GM20000 (cell line): ENCODE results near the gene ENDOV.
"Not testable (repeated sequence)": the region's sequence is repeated elsewhere in the genome, so short reads cannot be mapped to it uniquely, and the experiment has no call there.

Experiments
- DNase-seq: peaks from one replicate; pipeline ENCODE4 v3.0.0; 2012; ENCODE audit warnings: low spot score
- TF ChIP-seq, protein P1 (sequence below): IDR thresholded peaks from 2 replicates; pipeline ENCODE4 v1.5.1; 2012; ENCODE audit warnings: mild to moderate bottlenecking, control low read depth; ENCODE audit errors: extremely low read depth, missing control alignments

The ENDOV gene

GRCh38 chr17:80409626-80410025 lies 5.3 kb upstream of the ENDOV start:
- TF ChIP-seq, protein P1, sequence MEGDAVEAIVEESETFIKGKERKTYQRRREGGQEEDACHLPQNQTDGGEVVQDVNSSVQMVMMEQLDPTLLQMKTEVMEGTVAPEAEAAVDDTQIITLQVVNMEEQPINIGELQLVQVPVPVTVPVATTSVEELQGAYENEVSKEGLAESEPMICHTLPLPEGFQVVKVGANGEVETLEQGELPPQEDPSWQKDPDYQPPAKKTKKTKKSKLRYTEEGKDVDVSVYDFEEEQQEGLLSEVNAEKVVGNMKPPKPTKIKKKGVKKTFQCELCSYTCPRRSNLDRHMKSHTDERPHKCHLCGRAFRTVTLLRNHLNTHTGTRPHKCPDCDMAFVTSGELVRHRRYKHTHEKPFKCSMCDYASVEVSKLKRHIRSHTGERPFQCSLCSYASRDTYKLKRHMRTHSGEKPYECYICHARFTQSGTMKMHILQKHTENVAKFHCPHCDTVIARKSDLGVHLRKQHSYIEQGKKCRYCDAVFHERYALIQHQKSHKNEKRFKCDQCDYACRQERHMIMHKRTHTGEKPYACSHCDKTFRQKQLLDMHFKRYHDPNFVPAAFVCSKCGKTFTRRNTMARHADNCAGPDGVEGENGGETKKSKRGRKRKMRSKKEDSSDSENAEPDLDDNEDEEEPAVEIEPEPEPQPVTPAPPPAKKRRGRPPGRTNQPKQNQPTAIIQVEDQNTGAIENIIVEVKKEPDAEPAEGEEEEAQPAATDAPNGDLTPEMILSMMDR: no peak
- DNase-seq: no peak

DNA sequence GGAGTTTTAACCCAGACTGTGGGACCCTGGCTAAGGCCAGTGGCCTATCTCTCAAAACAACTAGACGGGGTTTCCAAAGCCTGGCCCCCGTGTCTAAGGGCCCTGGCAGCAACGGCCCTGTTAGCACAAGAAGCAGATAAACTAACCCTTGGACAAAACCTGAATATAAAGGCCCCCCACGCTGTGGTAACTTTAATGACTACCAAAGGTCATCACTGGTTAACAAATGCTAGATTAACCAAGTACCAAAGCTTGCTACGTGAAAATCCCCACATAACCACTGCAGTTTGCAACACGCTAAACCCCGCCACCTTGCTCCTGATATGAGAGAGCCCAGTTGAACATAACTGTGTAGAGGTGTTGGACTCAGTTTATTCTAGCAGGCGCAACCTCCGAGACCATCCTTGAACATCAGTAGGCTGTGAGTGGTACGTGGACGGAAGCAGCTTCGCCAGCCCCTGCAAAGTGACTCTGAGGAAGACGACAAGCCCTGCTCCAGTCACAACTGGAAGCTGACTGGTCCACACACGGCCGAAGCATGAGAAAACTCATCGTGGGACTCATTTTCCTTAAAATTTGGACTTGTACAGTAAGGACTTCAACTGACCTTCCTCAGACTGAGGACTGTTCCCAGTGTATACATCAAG lies 4.4 kb upstream of the ENDOV start:
- DNase-seq: not testable (repeated sequence)

DNA sequence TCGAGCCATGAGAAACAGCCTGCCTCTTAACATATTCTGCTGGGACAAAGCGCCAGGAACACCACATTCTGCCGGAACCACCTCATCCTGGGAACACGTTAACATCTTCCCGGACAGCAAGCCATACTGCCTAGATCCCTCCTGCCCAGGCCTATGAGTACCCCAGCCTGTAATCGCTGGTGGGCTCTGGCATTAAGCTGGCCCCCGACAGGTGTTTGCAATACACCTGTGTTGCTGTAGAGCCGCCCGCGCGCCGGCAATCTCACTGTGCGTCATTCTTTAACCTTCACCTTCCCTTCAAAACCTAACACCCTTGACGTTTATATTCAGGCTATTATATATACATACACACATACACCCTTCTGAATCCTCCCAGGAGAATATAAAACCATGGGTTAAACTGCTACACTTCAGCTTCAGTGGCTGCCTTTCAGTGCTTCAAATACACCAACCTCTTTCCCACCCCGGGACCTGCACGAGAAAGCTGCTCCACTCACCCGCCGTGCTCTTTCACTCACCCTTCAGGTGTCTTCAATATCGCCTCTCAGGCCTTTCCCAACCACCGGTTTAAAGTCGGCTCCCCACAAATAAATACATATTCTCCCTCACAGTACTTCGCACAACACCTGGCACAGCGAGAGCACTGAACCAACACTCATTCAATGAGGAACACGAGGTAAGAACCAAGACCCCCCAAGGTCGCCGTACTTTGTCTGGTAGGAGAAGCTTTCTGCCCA lies 1.0 kb upstream of the ENDOV start:
- peak; percentile 10 for DNase-seq
- TF ChIP-seq, protein P1: no peak

GRCh38 chr17:80414508-80414802 lies 512 bp upstream of the ENDOV start:
- TF ChIP-seq, protein P1: no peak
- peak; percentile 16 for DNase-seq

GRCh38 chr17:80415626-80416137 lies 715 bp downstream of the ENDOV start:
- TF ChIP-seq, protein P1: no peak
- no peak for DNase-seq

GRCh38 chr17:80416260-80416939 lies 1.4 kb downstream of the ENDOV start:
- peak; percentile 9 for DNase-seq

GRCh38 chr17:80416940-80417293 lies 1.9 kb downstream of the ENDOV start:
- TF ChIP-seq, protein P1: no peak
- DNase-seq: no peak

More at GRCh38 chr17:80416260-80416939, 1.4 kb downstream of the ENDOV start:
- TF ChIP-seq, protein P1: no peak
